Loucy (cell line): ENCODE data around the gene NID2.

Experiments
- H2AFZ ChIP-seq: fragments of 200-600 bp; sonication (generic); 2 replicates; pipeline ENCODE4 v1.6.0; 2016; ENCODE audit warnings: antibody characterized with exemption, mild to moderate bottlenecking, low read length, moderate library complexity
- H3F3A ChIP-seq: fragments of 200-600 bp; 2 replicates; pipeline ENCODE4 v1.6.0; 2016; ENCODE audit warnings: antibody characterized with exemption, low read depth, mild to moderate bottlenecking
- H3K27me3 ChIP-seq: fragments of 200-600 bp; sonication (generic); 2 replicates; pipeline ENCODE4 v1.6.1; 2014; ENCODE audit warnings: low read length, mild to moderate bottlenecking; ENCODE audit not compliant: insufficient read depth, poor library complexity, severe bottlenecking
- H3K36me3 ChIP-seq: fragments of 200-600 bp; sonication (generic); 2 replicates; pipeline ENCODE4 v1.6.1; 2016; ENCODE audit warnings: low read length; ENCODE audit not compliant: insufficient read depth
- H3K4me1 ChIP-seq: fragments of 200-600 bp; sonication (generic); 2 replicates; pipeline ENCODE4 v1.5.1; 2014; ENCODE audit warnings: low read length, mild to moderate bottlenecking; ENCODE audit not compliant: insufficient read depth, poor library complexity, severe bottlenecking
- H3K4me2 ChIP-seq: fragments of 200-600 bp; sonication (generic); 2 replicates; pipeline ENCODE4 v1.6.0; 2014; ENCODE audit warnings: antibody characterized with exemption, low read length, low read depth, mild to moderate bottlenecking; ENCODE audit not compliant: poor library complexity, severe bottlenecking
- H3K4me3 ChIP-seq: fragments of 200-600 bp; sonication (generic); 2 replicates; pipeline ENCODE4 v1.5.1; 2014; ENCODE audit warnings: low read length, mild to moderate bottlenecking, mixed read lengths; ENCODE audit not compliant: poor library complexity, severe bottlenecking
- H3K79me2 ChIP-seq: fragments of 200-600 bp; sonication (generic); 2 replicates; pipeline ENCODE4 v1.6.1; 2014; ENCODE audit warnings: low read length; ENCODE audit not compliant: insufficient read depth
- H3K9ac ChIP-seq: fragments of 200-600 bp; sonication (generic); 2 replicates; pipeline ENCODE4 v1.6.0; 2014; ENCODE audit warnings: mild to moderate bottlenecking, low read depth, low read length, moderate library complexity; ENCODE audit not compliant: poor library complexity, severe bottlenecking
- H3K9me2 ChIP-seq: fragments of 200-600 bp; sonication (generic); replicated peaks from 2 replicates; pipeline ENCODE4 v1.6.1; 2016; ENCODE audit warnings: low read depth, low read length, mixed read lengths
- H3K9me3 ChIP-seq: fragments of 200-600 bp; sonication (generic); 2 replicates; pipeline ENCODE4 v1.6.1; 2014; ENCODE audit warnings: mild to moderate bottlenecking, antibody characterized with exemption, low read length, low read depth; ENCODE audit not compliant: insufficient read depth
- H4K20me1 ChIP-seq: fragments of 200-600 bp; sonication (generic); 2 replicates; pipeline ENCODE4 v1.6.0; 2014; ENCODE audit warnings: antibody characterized with exemption, low read length, mild to moderate bottlenecking; ENCODE audit not compliant: insufficient read depth, poor library complexity, severe bottlenecking
- EZH2phosphoT487 ChIP-seq: fragments of 200-600 bp; IDR thresholded peaks from 2 replicates; pipeline ENCODE4 v1.6.1; 2018; ENCODE audit warnings: antibody characterized with exemption, mild to moderate bottlenecking, moderate library complexity, borderline replicate concordance
- TF ChIP-seq, protein P1 (sequence below): fragments of 200-600 bp; sonication (generic); conservative IDR thresholded peaks from 2 replicates; pipeline ENCODE4 v1.5.1; 2014; ENCODE audit warnings: mild to moderate bottlenecking, antibody characterized with exemption, low read length

Gene NID2

DNA sequence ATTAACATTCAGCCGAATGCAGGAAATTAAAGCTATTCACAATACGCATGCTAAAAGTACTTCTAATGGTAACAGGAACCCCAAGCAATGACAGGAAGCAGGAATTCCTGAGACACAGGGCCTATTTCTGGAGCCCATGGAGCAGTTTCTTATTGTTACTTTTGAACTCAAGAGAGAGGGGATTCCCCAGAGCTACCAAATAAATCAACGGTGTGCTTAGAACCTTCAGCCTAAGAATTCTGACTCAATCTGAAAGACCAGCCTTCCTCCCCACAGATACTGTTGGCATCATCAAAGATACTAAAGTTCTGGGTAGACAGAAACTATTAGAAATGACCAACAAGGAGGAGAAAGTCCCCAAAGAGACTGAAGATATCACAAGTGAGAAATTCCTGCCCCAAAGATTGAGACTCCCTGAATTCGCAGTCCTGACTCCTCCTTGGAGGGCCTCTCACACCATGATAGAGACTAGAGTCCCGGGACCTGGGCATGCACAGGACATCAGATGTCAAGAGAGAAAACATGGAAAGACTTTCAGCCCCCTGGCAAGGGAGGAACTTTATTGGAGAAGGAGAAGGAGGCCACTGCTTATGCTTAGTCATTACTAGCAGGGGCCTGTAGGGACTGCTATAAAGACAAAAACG, 46.8 kb downstream of the NID2 start:
- H3K4me2 ChIP-seq: no peak overlapping the region
- H3K9ac ChIP-seq: no peak overlapping the region
- H3K9me2 ChIP-seq: no peaks in the 10 kb centered on the region
- no peak overlapping the region for H2AFZ ChIP-seq
- no peaks in the 10 kb centered on the region for H3K36me3 ChIP-seq
- peaks cover 5% of the 10 kb centered on the region; the same call in 1 of the 2 replicates for H3K9me3 ChIP-seq
- H3K4me1 ChIP-seq: peaks cover 21% of the 10 kb centered on the region
- TF ChIP-seq EZH2phosphoT487: no peak
- TF ChIP-seq, protein P1, sequence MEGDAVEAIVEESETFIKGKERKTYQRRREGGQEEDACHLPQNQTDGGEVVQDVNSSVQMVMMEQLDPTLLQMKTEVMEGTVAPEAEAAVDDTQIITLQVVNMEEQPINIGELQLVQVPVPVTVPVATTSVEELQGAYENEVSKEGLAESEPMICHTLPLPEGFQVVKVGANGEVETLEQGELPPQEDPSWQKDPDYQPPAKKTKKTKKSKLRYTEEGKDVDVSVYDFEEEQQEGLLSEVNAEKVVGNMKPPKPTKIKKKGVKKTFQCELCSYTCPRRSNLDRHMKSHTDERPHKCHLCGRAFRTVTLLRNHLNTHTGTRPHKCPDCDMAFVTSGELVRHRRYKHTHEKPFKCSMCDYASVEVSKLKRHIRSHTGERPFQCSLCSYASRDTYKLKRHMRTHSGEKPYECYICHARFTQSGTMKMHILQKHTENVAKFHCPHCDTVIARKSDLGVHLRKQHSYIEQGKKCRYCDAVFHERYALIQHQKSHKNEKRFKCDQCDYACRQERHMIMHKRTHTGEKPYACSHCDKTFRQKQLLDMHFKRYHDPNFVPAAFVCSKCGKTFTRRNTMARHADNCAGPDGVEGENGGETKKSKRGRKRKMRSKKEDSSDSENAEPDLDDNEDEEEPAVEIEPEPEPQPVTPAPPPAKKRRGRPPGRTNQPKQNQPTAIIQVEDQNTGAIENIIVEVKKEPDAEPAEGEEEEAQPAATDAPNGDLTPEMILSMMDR: no peak
- H3F3A ChIP-seq: no peaks in the 10 kb centered on the region
- no peaks in the 10 kb centered on the region for H3K79me2 ChIP-seq
- H4K20me1 ChIP-seq: no peaks in the 10 kb centered on the region
- H3K4me3 ChIP-seq: no peak overlapping the region
- no peaks in the 10 kb centered on the region for H3K27me3 ChIP-seq

- no peak for TF ChIP-seq EZH2phosphoT487
- TF ChIP-seq, protein P1: no peak
- H3K9me2 ChIP-seq: no peaks in the 10 kb centered on the region
- H3K79me2 ChIP-seq: no peaks in the 10 kb centered on the region
- no peak overlapping the region for H3K9ac ChIP-seq
- no peak overlapping the region for H2AFZ ChIP-seq
- no peaks in the 10 kb centered on the region for H3K36me3 ChIP-seq
- H3K9me3 ChIP-seq: peaks cover 5% of the 10 kb centered on the region; the same call in 1 of the 2 replicates
- no peaks in the 10 kb centered on the region for H3F3A ChIP-seq
- no peak overlapping the region for H3K4me2 ChIP-seq
- no peaks in the 10 kb centered on the region for H3K27me3 ChIP-seq
- peaks cover 21% of the 10 kb centered on the region for H3K4me1 ChIP-seq
- H3K4me3 ChIP-seq: no peak overlapping the region
- H4K20me1 ChIP-seq: no peaks in the 10 kb centered on the region
Measured at GRCh38 chr14:52020866-52021717, 47.8 kb downstream of the NID2 start.

- no peaks in the 10 kb centered on the region for H3K36me3 ChIP-seq
- H3K9me3 ChIP-seq: peaks cover 5% of the 10 kb centered on the region; the same call in 1 of the 2 replicates
- H3K4me2 ChIP-seq: no peak overlapping the region
- no peaks in the 10 kb centered on the region for H3F3A ChIP-seq
- no peaks in the 10 kb centered on the region for H3K27me3 ChIP-seq
- H4K20me1 ChIP-seq: no peaks in the 10 kb centered on the region
- no peak overlapping the region for H3K9ac ChIP-seq
- TF ChIP-seq, protein P1: no peak
- TF ChIP-seq EZH2phosphoT487: no peak
- H2AFZ ChIP-seq: no peak overlapping the region
- H3K79me2 ChIP-seq: no peaks in the 10 kb centered on the region
- no peak overlapping the region for H3K4me3 ChIP-seq
- H3K4me1 ChIP-seq: peaks cover 21% of the 10 kb centered on the region
- H3K9me2 ChIP-seq: no peaks in the 10 kb centered on the region
Measured at GRCh38 chr14:52020161-52020714, 48.6 kb downstream of the NID2 start.
